Measurements from ENCODE around the gene TOP1.
"Not testable (repeated sequence)": the region's sequence is repeated elsewhere in the genome, so short reads cannot be mapped to it uniquely, and the experiment has no call there.

DNA sequence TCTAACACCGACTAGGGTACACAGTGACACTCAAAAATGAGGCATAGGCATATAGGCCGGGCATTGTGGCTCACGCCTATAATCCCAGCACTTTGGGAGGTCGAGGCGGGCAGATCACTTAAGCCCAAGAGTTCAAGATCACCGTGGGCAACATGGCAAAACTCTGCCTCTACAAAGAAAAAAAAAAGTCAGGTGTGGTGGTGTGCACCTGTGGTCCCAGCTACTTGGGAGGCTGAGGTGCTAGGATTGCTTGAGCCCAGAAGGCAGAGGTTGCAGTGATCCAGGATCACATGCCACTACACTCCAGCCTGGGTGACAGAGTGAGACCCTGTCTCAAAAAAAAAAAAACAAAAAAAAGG, 24.7 kb upstream of the TOP1 start:
- TF ChIP-seq NFIC (IDR thresholded peaks at IDR 0.05; ENCODE audit: borderline replicate concordance); NRF1 (IDR thresholded peaks at IDR 0.05; ENCODE audit: low read depth, low read length); TCF12 (IDR thresholded peaks at IDR 0.05); RXRA (IDR thresholded peaks at IDR 0.05; ENCODE audit: borderline replicate concordance, low read depth); POLR2AphosphoS5 (IDR thresholded peaks at IDR 0.05; ENCODE audit: low read depth, low read length); SMC3 (IDR thresholded peaks at IDR 0.05; ENCODE audit: low read depth, low read length); EP300 (IDR thresholded peaks at IDR 0.05; ENCODE audit: borderline replicate concordance in 1 of 2, low read depth in 1 of 2, low read length in 1 of 2); MXI1 (IDR thresholded peaks at IDR 0.05; ENCODE audit: low read depth, low read length): not testable (repeated sequence)
- TF ChIP-seq, protein P1, sequence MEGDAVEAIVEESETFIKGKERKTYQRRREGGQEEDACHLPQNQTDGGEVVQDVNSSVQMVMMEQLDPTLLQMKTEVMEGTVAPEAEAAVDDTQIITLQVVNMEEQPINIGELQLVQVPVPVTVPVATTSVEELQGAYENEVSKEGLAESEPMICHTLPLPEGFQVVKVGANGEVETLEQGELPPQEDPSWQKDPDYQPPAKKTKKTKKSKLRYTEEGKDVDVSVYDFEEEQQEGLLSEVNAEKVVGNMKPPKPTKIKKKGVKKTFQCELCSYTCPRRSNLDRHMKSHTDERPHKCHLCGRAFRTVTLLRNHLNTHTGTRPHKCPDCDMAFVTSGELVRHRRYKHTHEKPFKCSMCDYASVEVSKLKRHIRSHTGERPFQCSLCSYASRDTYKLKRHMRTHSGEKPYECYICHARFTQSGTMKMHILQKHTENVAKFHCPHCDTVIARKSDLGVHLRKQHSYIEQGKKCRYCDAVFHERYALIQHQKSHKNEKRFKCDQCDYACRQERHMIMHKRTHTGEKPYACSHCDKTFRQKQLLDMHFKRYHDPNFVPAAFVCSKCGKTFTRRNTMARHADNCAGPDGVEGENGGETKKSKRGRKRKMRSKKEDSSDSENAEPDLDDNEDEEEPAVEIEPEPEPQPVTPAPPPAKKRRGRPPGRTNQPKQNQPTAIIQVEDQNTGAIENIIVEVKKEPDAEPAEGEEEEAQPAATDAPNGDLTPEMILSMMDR (IDR thresholded peaks at IDR 0.05) = not testable (repeated sequence)
- TF ChIP-seq, protein P2, sequence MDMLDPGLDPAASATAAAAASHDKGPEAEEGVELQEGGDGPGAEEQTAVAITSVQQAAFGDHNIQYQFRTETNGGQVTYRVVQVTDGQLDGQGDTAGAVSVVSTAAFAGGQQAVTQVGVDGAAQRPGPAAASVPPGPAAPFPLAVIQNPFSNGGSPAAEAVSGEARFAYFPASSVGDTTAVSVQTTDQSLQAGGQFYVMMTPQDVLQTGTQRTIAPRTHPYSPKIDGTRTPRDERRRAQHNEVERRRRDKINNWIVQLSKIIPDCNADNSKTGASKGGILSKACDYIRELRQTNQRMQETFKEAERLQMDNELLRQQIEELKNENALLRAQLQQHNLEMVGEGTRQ (IDR thresholded peaks at IDR 0.05; ENCODE audit: borderline replicate concordance, low read depth, low read length) = not testable (repeated sequence)
